ENCODE results near the gene SNED1. TPM values are rescaled to one million over a fixed set of nuclear protein-coding genes. Genes with fewer than 3 reads are reported as not detected.

The SNED1 gene
- total RNA-seq, 1 experiment from 2014 or later, result 0.77 TPM

- DNase-seq (ENCODE audit: extremely low read depth, low read depth), result no peak
Observed at GRCh38 chr2:241038374-241039180, 40.2 kb downstream of the SNED1 start.

GRCh38 chr2:241039416-241039815 lies 41.0 kb downstream of the SNED1 start:
- no peak for DNase-seq (ENCODE audit: extremely low read depth, low read depth)

- no peak for DNase-seq (ENCODE audit: extremely low read depth, low read depth)
Observed at GRCh38 chr2:241040081-241040803, 41.8 kb downstream of the SNED1 start.

GRCh38 chr2:241041589-241042158 lies 43.3 kb downstream of the SNED1 start:
- no peak for DNase-seq (ENCODE audit: extremely low read depth, low read depth)

GRCh38 chr2:241043581-241043980 lies 45.2 kb downstream of the SNED1 start:
- DNase-seq (ENCODE audit: extremely low read depth, low read depth), result no peak

- DNase-seq (ENCODE audit: extremely low read depth, low read depth), result no peak
Observed at GRCh38 chr2:241047253-241048010, 49.0 kb downstream of the SNED1 start.

GRCh38 chr2:241048149-241048948 lies 49.9 kb downstream of the SNED1 start:
- DNase-seq (ENCODE audit: extremely low read depth, low read depth), result no peak

GRCh38 chr2:241048949-241049343 lies 50.5 kb downstream of the SNED1 start:
- no peak for DNase-seq (ENCODE audit: extremely low read depth, low read depth)

GRCh38 chr2:241049739-241050623 lies 51.6 kb downstream of the SNED1 start:
- no peak for DNase-seq (ENCODE audit: extremely low read depth, low read depth)

GRCh38 chr2:241050624-241051577 lies 52.5 kb downstream of the SNED1 start:
- DNase-seq (ENCODE audit: extremely low read depth, low read depth), result no peak

- no peak for DNase-seq (ENCODE audit: extremely low read depth, low read depth)
Observed at GRCh38 chr2:241051578-241052487, 53.4 kb downstream of the SNED1 start.

- no peak for DNase-seq (ENCODE audit: extremely low read depth, low read depth)
Observed at GRCh38 chr2:241052677-241053360, 54.4 kb downstream of the SNED1 start.

GRCh38 chr2:241053576-241054251 lies 55.3 kb downstream of the SNED1 start:
- no peak for DNase-seq (ENCODE audit: extremely low read depth, low read depth)

GRCh38 chr2:241061275-241061674 lies 62.9 kb downstream of the SNED1 start:
- DNase-seq (ENCODE audit: extremely low read depth, low read depth), result no peak

GRCh38 chr2:241062389-241063092 lies 64.1 kb downstream of the SNED1 start:
- no peak for DNase-seq (ENCODE audit: extremely low read depth, low read depth)

All from NCI-H460 (cell line).